Cardiac fibroblast (primary cell): ENCODE measurements around the gene PPM1H.
A peak's percentile ranks its signal among the peaks of the same experiment; 100 is the strongest.

Experiments
- DNase-seq, 2 donors: peaks; one replicate each; pipeline versions ENCODE4 v3.0.0 to v3.0.0-alpha.2; 2010; ENCODE audit warnings: low read depth in 2 of 2
- H3K4me3 ChIP-seq, 2 donors: replicated peaks in 1 of 2; 1 replicate in 1 of 2; 2 replicates in 1 of 2; pipeline ENCODE4 v1.5.1; 2011; ENCODE audit warnings: low read depth in 2 of 2, low read length in 2 of 2, mild to moderate bottlenecking in 2 of 2, moderate library complexity in 1 of 2
- TF ChIP-seq, protein P1 (sequence below): IDR thresholded peaks from one replicate; pipeline ENCODE4 v1.5.1; 2011; ENCODE audit warnings: low read depth, mild to moderate bottlenecking, low read length, inconsistent platforms

The PPM1H gene

DNA sequence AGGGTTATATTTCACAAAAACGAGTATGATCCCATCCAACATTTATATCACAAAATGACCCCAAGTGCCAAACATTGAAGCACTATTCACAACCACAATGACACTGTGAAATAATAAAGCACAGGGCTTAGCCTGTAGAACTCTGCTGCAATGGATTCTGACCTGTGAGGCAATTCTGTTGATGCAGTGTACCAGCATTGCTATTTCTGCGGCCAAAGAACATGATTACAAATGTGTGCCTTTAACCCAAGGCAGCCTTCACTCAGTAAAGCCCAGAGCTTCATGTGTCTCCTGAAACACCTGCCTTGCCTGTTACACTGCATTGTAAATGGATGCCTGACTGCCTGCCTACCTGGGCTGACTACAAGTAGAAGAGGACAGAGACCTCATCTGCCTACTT lies 158.0 kb downstream of the PPM1H start:
- DNase-seq, result no peak
- H3K4me3 ChIP-seq, result no peak overlapping the region
- TF ChIP-seq, protein P1, sequence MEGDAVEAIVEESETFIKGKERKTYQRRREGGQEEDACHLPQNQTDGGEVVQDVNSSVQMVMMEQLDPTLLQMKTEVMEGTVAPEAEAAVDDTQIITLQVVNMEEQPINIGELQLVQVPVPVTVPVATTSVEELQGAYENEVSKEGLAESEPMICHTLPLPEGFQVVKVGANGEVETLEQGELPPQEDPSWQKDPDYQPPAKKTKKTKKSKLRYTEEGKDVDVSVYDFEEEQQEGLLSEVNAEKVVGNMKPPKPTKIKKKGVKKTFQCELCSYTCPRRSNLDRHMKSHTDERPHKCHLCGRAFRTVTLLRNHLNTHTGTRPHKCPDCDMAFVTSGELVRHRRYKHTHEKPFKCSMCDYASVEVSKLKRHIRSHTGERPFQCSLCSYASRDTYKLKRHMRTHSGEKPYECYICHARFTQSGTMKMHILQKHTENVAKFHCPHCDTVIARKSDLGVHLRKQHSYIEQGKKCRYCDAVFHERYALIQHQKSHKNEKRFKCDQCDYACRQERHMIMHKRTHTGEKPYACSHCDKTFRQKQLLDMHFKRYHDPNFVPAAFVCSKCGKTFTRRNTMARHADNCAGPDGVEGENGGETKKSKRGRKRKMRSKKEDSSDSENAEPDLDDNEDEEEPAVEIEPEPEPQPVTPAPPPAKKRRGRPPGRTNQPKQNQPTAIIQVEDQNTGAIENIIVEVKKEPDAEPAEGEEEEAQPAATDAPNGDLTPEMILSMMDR, result no peak

DNA sequence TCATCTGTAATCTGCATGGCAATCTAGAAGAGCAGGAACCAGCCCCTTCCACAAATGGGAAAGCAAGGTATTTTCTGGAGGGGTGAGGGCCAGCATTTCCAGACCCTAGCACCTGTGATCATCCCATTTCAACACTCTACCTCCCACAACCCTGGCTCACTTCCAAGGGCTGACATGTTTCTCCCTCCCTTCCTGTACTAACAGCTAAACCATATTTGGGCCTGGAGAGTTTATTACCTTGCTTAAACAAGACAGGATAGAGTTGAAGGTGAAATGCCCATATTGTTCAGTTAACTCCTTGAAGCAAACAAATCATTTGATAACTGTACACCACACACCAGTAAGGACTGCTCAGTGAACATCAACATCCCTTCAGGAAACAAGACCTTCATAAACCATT lies 158.4 kb downstream of the PPM1H start:
- no peak overlapping the region for H3K4me3 ChIP-seq
- no peak for DNase-seq
- TF ChIP-seq, protein P1, result no peak

DNA sequence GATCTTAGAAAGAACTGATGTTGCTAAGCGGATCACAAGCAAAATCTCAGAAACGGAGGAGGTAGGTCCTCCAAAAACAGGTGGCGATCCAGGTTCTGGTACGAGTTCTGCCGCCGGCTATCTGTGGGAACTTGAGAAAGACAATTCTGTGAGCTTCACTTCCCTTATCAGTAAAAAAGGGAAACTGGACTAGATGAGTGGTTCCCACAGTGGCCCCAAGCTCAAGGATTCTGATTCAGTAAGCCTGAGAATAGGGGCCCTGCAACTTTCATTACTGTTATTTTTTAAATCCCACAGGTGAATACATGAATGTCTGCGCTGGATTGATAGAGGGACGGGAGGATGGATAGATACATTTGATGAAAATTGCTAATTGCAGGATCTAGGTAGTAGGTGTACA lies 160.2 kb downstream of the PPM1H start:
- no peak overlapping the region for H3K4me3 ChIP-seq
- TF ChIP-seq, protein P1, result no peak
- no peak for DNase-seq

DNA sequence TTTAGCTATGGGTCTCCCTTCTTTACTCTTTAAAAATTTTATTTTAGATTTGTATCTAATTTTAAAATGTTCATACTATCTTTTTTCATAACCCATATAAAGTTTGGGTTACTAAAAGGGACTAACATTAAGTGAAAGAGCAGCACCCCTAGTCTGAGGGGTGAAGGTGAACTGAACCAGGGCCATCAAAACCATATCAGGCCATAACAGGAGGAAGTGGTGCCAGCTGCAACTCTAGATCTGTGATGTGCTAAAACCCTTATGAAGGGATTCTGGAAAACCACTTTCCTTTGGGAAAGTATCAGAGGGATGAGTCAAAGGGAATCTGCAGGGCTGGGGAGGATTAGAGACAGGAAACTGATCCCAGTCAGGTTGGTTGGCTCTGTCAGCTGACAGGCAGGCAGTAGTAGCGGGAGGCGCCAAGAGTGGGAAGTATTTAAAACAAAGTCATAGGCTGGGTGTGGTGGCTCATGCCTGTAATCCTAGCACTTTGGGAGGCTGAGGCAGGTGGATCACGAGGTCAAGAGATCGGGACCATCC lies 162.5 kb downstream of the PPM1H start:
- no peak overlapping the region for H3K4me3 ChIP-seq
- DNase-seq, result peak in 1 of 2 donors; percentile 19
- TF ChIP-seq, protein P1, result no peak

DNA sequence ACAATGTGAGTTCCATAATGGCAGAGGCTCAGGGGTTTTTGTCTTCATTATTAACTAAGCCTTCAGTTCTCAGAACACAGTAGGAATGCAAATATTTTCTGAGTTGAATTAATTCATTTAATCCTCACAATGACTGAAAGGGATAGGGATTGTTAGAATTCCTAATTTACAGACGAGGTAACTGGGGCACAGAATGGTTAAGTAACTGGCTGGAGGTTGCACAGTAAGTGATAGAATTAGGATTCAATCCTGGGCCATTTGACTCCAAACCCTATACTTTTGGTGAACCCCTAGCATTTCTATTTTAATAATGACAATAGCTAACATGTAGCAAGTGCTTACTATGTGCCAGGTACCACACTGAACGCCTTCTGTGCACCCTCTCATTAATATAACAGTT lies 163.1 kb downstream of the PPM1H start:
- no peak overlapping the region for H3K4me3 ChIP-seq
- DNase-seq, result no peak
- TF ChIP-seq, protein P1, result no peak

DNA sequence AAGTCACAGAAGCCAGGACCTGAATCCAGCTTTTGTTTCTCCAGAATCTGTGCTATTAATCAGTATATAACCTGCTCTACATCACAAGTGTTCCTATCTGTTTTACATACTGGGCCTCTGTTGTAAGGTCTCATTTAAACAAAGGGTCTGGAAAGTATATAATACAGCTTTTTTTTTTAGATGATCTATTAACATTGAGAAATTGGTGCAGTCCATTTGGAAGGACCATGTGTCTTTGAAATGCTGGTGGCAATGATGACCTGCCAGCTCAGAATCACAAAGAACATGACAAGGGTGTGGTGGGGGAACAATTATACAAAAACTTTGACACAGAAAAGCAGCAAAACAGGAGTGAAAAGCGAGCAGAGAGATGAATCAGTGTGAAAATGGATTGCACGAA lies 164.6 kb downstream of the PPM1H start:
- H3K4me3 ChIP-seq, result no peak overlapping the region
- DNase-seq, result no peak

More for the DNA sequence above, 164.6 kb downstream of the PPM1H start:
- TF ChIP-seq, protein P1, result no peak
